GM19438 (cell line): ENCODE measurements around the gene OR51V1.

Experiments used
- ATAC-seq: cut with Tn5 transposase; IDR thresholded peaks from one replicate; pipeline ENCODE4 v1.9.1; 2021; ENCODE audit warnings: low read depth; ENCODE audit not compliant: unreplicated experiment

Gene OR51V1

GRCh38 chr11:5231111-5231510 is 30.6 kb upstream of the OR51V1 start:
- no peak for ATAC-seq

DNA sequence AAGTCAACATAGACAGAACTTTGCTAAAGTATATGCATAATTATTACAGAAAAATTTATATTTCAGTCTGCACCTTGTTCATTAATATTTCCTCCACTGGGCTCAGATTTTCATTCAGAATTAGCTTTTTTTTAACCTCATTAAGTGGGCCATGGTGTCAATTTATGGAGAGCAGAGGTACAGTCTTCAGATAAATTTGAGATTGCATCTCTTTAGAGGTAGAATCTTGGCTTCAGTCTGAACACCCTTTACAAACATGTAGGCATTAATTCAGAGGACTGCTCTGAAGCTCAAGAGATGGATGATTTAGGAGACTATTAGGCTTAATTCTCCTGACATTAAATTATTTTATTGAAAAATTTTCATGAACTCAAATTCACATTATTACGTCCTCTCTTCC is 29.8 kb upstream of the OR51V1 start:
- ATAC-seq = no peak

DNA sequence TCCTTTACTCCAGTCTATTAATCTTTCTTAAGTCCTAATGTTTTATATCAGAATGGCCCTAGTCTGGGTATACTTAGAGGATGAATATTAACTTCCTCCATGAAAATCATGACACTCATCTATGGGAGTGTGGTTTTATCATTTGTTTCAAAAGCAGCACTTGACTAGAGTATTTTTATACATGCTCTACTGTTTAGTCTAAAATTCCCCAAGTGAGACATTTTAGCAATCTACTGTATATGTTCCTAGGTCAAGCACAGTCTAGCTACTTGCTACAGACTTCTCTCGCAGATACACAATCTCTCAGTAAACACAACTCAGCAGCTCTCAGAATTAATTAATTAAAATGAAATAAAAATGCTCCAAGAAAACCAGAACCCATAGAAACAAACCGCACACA is 29.3 kb upstream of the OR51V1 start:
- ATAC-seq = no peak

DNA sequence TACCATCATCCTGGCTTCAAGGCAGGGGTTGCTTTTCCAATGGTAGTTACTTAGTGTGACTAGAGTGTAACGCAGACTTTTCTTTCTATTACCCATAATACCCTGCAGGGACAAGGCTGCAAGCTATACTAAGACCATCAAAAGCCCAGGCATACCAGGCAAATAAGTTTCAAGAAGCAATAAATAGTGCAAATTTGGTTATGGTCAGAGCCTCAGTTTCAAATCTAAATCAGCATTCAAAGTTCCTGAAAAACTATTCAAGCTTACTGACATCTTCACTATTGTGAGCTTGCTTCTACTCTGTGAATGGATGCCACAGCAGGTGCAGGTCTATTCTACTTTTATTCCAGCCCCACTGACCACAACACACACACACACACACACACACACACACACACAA is 28.9 kb upstream of the OR51V1 start:
- ATAC-seq = no peak

DNA sequence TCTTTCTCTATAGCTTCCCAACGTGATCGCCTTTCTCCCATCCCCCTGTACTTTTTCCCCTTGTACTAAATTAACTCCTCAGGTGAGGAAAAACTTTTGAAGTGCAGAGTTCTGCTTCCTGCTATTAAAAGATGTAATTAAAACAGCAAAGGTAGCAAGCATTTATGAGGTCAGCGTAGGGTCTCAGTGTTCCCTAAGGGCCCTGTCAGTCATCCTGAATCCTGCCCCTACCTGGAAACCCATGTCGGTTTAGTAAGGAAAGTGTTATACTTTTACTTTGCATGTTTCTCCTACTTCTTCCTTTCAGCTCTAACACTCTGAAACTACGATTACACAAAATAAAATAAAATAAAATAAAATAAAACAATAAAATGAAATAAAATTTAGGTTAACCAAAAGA is 27.6 kb upstream of the OR51V1 start:
- ATAC-seq = no peak

- no peak for ATAC-seq
Measured at GRCh38 chr11:5227681-5228080, 27.2 kb upstream of the OR51V1 start.

DNA sequence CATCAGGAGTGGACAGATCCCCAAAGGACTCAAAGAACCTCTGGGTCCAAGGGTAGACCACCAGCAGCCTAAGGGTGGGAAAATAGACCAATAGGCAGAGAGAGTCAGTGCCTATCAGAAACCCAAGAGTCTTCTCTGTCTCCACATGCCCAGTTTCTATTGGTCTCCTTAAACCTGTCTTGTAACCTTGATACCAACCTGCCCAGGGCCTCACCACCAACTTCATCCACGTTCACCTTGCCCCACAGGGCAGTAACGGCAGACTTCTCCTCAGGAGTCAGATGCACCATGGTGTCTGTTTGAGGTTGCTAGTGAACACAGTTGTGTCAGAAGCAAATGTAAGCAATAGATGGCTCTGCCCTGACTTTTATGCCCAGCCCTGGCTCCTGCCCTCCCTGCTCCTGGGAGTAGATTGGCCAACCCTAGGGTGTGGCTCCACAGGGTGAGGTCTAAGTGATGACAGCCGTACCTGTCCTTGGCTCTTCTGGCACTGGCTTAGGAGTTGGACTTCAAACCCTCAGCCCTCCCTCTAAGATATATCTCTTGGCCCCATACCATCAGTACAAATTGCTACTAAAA is 26.3 kb upstream of the OR51V1 start, which contains the start of gene HBB:
Gene HBB (minus strand): TSS at position 340 of the 579 bp plus-strand sequence. CDS start 50 bp downstream, at position 290.
- no peak for ATAC-seq

GRCh38 chr11:5225480-5225871 is 25.0 kb upstream of the OR51V1 start:
- ATAC-seq = no peak

GRCh38 chr11:5224538-5225479 is 24.3 kb upstream of the OR51V1 start:
- ATAC-seq = no peak

DNA sequence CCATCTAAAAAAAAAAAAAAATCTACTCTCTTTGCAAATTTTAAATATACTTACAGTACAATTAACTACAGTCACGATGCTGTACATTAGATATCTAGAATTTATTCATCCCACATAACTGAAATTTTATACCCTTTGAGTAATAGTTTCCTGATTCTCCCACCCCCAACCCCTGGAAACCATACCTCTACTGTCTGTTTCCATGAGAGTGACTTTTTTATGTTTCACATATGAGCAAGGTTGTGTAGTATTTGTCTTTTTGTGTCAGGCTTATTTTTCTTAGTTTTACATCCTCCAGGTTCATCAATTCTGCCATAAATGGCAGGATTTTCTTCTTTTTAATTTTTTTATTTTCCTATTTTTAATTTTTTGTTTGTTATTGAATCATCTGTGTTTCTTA is 23.2 kb upstream of the OR51V1 start:
- ATAC-seq = no peak

DNA sequence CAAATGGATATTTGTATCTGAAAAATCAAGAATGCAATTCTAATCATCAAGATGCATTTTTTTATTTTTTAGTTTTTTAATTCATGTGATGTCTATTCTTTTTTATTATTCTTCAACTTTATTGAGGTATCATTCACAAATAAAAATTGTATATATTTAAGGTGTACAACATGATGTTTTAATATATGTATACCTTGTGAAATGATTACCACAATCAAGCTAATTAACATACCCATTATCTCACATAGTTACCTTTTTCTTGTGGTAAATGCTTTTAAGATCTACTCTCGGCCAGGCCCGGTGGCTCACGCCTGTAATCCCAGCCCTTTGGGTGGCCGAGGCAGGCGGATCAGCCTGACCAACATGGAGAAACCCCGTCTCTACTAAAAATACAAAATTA is 22.7 kb upstream of the OR51V1 start:
- no peak for ATAC-seq

- no peak for ATAC-seq
Measured at GRCh38 chr11:5210376-5210885, 9.9 kb upstream of the OR51V1 start.

- ATAC-seq = peak; percentile 81
Measured at GRCh38 chr11:5204787-5205186, 4.3 kb upstream of the OR51V1 start.

DNA sequence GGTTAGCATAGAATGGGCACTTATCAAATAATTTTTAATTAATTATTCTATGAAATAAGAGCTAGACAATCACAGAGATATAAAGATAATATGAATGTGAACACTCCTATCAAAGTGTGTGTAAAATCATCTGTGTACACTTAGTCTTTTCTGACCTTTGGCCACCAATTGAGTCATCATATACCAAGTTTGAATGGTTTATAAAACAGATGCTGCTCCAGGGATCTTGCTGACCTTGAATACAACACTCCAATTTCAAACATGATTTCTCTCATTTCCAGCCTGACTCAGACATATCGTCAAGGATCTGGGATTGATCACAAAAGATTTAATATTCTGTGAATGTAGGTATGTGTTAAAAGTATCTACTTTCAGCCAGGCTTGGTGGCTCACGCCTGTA is 2.9 kb upstream of the OR51V1 start:
- ATAC-seq = no peak

DNA sequence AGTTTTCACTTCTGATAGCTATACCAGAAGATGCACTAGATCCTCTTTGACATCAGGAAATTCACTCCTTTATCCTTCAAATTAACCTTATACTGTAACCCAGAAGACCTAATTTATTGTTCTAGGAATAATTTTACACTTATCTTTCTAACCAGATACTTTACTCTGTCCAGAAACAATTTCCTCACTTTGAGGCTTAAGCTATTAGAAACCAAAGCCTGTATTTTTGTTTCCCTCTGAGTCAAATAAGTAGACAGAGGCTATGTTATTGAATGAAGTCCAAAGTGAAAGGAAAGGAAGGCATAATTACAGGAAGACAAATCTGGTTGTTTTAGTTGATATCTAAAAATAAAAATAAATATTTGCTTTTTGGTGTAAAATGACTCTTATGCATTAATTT is 2.2 kb downstream of the OR51V1 start:
- ATAC-seq = no peak

DNA sequence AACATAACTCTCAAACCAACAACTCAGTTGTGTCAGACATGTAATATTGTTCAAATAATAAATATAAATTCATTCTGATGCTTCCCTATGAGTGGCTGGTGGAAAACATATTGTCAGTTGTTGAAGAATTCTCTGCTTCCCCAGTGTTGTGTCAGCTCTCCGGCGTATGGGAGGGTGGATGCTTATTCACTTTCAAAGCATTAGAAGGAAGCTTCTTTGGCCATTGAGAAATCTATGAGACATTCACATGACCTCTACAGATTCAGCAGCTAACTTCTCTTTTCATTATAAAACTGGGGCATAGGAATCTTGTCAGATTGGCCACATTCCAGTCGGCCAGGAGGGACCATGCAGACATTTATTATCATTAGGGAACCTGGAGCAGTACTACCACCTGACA is 2.9 kb downstream of the OR51V1 start:
- ATAC-seq = no peak

GRCh38 chr11:5196731-5197130 is 3.8 kb downstream of the OR51V1 start:
- ATAC-seq = no peak

- ATAC-seq = no peak
Measured at GRCh38 chr11:5196067-5196466, 4.4 kb downstream of the OR51V1 start.

- ATAC-seq = no peak
Measured at GRCh38 chr11:5192738-5193137, 7.7 kb downstream of the OR51V1 start.

- ATAC-seq = no peak
Measured at GRCh38 chr11:5188201-5188600, 12.3 kb downstream of the OR51V1 start.

DNA sequence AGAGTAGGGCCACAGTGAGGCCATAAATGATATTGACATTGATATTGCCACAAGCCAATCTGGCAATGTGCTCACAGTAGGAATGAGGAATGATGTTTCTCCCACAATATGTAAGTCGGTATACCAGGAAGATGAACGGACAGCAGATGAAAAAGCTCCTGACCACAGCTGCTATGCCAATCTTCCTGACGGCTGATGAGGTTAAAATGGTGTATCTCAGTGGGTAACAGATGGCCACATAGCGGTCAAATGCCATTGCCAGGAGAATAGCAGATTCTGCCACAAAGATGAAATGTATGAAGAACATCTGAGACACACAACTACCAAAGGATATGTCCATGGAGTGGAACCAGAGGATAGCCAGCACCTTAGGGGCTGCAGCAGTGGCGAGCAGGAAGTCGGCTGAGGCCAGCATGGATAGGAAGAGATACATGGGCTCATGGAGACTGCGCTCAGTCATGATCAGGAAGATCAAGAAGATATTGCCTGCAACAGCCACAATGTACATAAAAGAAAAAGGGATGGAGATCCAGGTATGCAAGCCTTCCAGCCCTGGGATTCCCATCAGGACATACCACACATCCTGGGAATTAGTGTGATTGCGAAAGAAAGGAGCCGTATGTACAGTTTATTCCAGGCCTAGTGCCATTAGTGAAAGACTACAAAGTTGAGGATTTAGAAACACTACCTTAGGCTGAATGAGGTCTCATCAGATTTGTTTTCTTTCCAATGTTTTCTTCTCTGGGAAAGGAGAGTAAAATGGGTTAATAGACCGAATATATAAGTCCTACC is 22.2 kb downstream of the OR51V1 start:
- no peak for ATAC-seq
